CD4-positive, alpha-beta T cell treated with Interleukin-4 for 1 hour (primary cell): Measurements from ENCODE around the gene FASTKD1.
"Not testable (repeated sequence)": the region's sequence is repeated elsewhere in the genome, so short reads cannot be mapped to it uniquely, and the experiment has no call there.

Experiments
- DNase-seq, 2 donors: peaks; one replicate each; pipeline ENCODE4 v3.0.0-alpha.2; 2020 to 2022

Gene FASTKD1, protein sequence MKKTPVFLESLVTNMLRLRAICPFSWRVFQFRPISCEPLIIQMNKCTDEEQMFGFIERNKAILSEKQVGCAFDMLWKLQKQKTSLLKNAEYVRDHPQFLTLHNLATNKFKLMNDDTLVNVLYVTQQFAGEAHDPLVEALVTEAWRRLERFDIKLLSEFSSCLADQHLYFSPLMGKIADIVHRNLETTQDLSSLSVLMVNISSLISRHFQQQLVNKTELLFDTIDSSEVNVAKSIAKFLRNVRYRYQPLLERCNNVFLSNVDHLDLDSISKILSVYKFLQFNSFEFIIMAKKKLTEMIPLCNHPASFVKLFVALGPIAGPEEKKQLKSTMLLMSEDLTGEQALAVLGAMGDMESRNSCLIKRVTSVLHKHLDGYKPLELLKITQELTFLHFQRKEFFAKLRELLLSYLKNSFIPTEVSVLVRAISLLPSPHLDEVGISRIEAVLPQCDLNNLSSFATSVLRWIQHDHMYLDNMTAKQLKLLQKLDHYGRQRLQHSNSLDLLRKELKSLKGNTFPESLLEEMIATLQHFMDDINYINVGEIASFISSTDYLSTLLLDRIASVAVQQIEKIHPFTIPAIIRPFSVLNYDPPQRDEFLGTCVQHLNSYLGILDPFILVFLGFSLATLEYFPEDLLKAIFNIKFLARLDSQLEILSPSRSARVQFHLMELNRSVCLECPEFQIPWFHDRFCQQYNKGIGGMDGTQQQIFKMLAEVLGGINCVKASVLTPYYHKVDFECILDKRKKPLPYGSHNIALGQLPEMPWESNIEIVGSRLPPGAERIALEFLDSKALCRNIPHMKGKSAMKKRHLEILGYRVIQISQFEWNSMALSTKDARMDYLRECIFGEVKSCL

GRCh38 chr2:169573160-169573973, at the start of gene FASTKD1:
Gene FASTKD1 (minus strand): TSS chr2:169573865. CDS start chr2:169572029, 1,836 bp downstream.
- DNase-seq, result peak; percentile 89 to 91

- DNase-seq, result no peak
Measured at GRCh38 chr2:169623235-169623634, 49.6 kb upstream of the FASTKD1 start.

GRCh38 chr2:169620509-169620908, 46.8 kb upstream of the FASTKD1 start:
- DNase-seq, result no peak

- no peak for DNase-seq
Measured at GRCh38 chr2:169619946-169620345, 46.3 kb upstream of the FASTKD1 start.

GRCh38 chr2:169615982-169616381, 42.3 kb upstream of the FASTKD1 start:
- not testable (repeated sequence) for DNase-seq

- no peak for DNase-seq
Measured at GRCh38 chr2:169613876-169614275, 40.2 kb upstream of the FASTKD1 start.

- no peak for DNase-seq
Measured at GRCh38 chr2:169609264-169609663, 35.6 kb upstream of the FASTKD1 start.

DNA sequence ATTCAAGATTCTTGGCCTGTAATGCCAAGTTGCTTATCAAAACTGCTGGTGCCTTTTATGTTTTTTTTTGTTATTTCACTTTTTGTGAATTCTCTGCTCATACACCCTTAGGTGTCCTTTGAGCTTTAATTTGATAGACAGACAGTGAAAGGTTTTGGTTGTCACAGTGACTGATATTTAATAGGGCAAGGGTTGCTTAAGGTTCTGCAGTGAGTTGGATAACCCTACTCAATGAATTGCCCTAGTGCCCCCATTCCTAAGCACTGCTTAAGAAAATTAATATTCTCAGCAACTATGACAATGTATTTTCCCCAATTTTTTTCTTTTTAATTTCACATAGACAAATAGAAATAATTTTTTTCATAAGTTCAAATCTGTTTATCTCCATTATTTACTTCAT, 25.9 kb upstream of the FASTKD1 start:
- no peak for DNase-seq

GRCh38 chr2:169598982-169599381, 25.3 kb upstream of the FASTKD1 start:
- DNase-seq, result no peak

DNA sequence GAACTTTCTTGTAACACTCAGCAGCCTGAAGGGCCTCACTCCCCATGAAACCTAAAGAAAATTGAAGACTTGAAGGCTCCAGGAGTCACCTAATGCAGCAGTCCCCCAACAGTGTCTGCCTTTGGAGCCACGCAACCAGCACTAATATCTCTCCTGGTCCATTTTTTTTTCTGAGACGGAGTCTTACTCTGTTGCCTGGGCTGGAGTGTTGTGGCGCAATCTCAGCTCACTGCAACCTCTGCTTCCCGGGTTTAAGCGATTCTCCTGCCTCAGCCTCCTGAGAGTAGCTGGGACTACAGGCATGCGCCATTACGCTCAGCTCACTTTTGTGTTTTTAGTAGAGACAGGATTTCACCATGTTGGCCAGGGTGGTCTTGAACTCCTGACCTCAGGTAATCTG, 22.9 kb upstream of the FASTKD1 start:
- not testable (repeated sequence) for DNase-seq

DNA sequence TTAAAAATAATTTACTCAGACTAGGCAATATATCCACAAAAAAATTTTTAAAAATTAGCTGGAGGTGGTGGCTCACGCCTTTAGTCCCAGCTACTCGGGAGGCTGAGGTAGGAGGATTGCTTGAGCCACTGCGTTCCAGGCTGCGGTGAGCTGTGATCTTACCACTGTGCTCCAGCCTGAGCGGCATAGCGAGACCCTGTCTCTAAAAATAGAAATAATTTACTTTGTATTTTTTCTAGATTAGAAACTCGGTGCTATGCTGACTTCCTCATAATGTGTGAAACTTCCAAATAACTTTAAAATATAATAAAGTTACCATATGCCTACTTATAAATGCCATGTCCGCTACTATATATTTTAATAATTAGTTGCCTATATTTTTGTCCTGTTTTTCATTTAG, 17.1 kb upstream of the FASTKD1 start:
- DNase-seq, result no peak

GRCh38 chr2:169585673-169586072, 12.0 kb upstream of the FASTKD1 start:
- DNase-seq, result no peak

DNA sequence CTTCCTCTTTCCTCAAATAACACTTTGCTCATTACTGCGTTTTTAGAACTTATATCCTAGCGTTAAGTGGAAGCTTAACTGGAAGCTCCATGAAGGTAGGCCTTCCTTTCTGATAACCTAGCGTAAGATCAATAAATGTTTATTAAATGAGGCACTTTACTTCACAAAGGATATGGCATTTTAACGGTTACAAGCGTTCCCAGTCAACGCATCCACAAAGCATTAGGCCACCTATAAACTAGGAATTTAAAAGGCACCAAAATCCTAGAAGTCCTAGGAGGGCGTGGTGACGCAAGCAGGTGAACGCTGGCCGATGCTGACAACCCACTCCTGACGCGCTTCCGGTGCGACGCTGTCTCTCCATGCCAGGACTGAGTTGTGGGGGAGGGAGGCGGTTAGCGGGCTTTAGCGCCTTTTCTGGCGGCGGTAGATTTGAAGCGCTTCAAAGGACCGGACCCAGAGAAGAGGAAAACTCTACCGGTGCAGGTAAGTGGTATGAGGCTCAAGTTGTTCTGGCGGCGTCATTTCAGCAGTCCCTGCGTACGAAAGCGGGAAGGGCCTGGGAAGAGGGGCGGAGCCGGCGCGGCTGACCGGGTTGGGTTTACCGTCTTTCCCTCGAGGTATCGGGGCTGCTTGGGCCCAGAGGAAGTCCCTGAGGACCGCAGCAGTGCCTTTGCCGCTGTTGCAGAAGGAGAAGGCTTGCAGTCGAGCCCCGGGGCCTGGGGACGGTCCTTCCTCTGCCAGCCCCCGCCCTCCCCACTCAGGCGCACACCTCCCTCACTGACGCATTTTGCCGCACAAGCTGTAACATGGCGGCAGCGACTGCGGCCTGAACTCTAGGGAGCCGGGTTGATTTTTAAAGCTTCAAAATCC, 10.6 kb upstream of the FASTKD1 start, which contains the start of gene PPIG:
Gene PPIG (plus strand): TSS at position 347 of the 873 bp plus-strand sequence. CDS start 19,691 bp downstream, outside the sequence.
- DNase-seq, result peak; percentile 90 to 91

GRCh38 chr2:169583518-169583917, 9.9 kb upstream of the FASTKD1 start:
- no peak for DNase-seq

DNA sequence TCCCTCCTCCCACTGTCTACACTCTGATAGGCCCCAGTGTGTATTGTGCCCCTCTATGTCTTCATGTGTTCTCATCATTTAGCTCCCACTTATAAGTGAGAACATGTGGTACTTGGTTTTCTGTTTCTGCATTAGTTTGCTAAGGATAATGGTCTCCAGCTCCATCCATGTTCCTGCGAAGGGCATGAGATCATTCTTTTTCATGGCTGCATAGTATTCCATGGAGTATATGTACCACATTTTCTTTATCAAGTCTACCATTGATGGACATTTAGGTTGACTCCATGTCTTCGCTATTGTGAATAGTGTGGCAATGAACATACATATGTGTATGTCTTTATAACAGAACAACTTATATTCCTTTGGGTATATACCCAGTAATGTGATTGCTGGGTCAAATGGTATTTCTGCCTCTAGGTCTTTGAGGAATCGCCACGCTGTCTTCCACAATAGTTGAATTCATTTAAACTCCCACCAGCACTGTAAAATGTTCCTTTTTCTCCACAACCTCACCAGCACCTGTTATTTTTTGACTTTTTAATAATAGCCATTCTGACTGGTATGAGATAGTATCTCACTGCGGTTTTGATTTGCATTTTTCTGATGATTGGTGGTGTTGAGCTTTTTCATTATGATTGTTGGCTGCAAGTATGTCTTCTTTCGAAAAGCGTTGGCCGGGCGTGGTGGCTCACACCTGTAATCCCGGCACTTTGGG, 9.0 kb upstream of the FASTKD1 start:
- DNase-seq, result not testable (repeated sequence)

DNA sequence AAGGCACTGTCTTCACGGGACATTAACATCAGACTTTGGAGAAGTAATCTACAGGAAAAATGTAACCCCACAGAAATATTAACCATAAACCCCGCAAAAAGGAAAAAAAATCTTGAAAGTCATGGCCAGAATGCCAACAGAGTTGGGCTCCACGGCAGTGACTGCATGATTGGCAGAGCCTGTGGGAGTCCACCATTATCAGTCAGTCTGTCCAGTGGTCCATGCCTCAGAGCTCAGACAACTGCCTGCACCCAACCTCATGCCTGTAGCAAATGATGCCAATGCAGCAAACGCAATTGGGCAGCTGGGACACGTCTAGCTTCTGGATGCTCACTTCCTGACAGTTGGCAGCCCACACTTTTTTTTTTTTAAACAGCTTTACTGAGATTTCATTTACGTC, 5.4 kb upstream of the FASTKD1 start:
- no peak for DNase-seq

GRCh38 chr2:169575264-169575663, 1.6 kb upstream of the FASTKD1 start:
- not testable (repeated sequence) for DNase-seq

DNA sequence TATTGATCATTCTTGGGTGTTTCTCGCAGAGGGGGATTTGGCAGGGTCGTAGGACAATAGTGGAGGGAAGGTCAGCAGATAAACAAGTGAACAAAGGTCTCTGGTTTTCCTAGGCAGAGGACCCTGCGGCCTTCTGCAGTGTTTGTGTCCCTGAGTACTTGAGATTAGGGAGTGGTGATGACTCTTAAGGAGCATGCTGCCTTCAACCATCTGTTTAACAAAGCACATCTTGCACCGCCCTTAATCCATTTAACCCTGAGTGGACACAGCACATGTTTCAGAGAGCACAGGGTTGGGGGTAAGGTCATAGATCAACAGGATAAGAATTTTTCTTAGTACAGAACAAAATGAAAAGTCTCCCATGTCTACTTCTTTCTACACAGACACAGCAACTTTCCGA, 874 bp upstream of the FASTKD1 start:
- not testable (repeated sequence) for DNase-seq

DNA sequence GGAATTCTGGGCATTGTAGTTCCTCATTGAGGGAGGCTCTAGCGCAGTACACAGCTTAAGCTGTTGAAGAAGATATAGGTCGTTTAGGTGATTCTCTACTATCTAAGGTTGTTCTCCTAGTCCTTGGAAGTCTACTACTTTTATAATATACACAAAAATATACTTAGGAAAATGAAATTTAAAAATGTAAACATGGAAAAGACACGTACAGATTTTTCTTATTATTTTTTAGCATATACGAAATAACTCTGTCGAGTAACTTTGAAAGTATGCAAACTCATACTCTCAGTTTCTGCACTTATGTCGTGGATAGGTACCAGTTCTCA, 272 bp upstream of the FASTKD1 start:
- DNase-seq, result no peak

- no peak for DNase-seq
Measured at GRCh38 chr2:169572821-169573159, 875 bp downstream of the FASTKD1 start.

DNA sequence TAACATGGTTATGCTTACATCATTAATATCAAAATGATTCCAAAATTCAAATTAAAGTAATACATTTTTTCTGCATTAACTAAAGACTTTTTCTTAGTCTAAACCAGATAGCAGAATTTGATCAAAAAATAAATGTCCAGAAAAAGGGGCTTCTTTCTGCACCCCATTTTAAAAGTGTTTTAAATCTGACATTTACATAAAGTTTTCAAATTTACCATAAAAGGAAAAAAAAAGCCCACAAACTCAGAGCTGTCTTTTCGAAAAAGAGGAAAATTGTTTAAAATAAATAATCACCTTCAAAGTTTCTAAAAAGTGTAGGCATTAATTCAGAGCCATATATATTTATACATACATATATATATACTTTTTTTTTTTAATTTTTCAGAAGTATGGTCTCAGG, 1.5 kb downstream of the FASTKD1 start:
- DNase-seq, result no peak
